ENCODE results near the gene KISS1. TPM values are rescaled to one million over a fixed set of nuclear protein-coding genes. Genes with fewer than 3 reads are reported as not detected.

KISS1 gene
- total RNA-seq, 1 experiment from 2014 or later: not detected

- BruUV-seq (replicated peaks): no TSS peak
- in situ Hi-C loops (cut with HindIII; ENCODE audit: low pct_unique_long_range_greater_than_20kb, low sequenced_read_pairs): no loop called here
These were observed 9.7 kb downstream of the KISS1 start for GRCh38 chr1:204186597-204186996.

GRCh38 chr1:204181116-204181515 is 15.2 kb downstream of the KISS1 start:
- peaks cover 4% of the 10 kb centered on the region; the same call in 1 of the 2 replicates for H3K27me3 ChIP-seq (ENCODE audit: control insufficient read depth, insufficient read depth, low read length)
- no peaks in the 10 kb centered on the region for H3K36me3 ChIP-seq (ENCODE audit: control insufficient read depth, insufficient read depth, low read length)
- no TSS peak for BruUV-seq (replicated peaks)
- no peak for ATAC-seq
- CTCF ChIA-PET: no interaction called here
- intact Hi-C loops (cut with micrococcal nuclease; ENCODE audit: unreplicated experiment): no loop called here
- H3K4me3 ChIP-seq (ENCODE audit: low read depth in 2 of 2, low read length in 2 of 2): no peak overlapping the region
- TF ChIP-seq REST (IDR thresholded peaks at IDR 0.05; ENCODE audit: insufficient read depth in 1 of 2, low read depth in 2 of 2, low read length in 1 of 2): no peak
- TF ChIP-seq TCF7L2 (IDR thresholded peaks at IDR 0.05; ENCODE audit: low read depth, low read length): no peak
- TF ChIP-seq CTCF (IDR thresholded peaks at IDR 0.05): no peak
- no peak for TF ChIP-seq POLR2AphosphoS5 (IDR thresholded peaks at IDR 0.05; ENCODE audit: low read depth, low read length)
- TF ChIP-seq SIN3A (IDR thresholded peaks at IDR 0.05; ENCODE audit: borderline replicate concordance, insufficient read depth, low read depth, low read length): no peak
- H3K27ac ChIP-seq (ENCODE audit: low read length): no peak overlapping the region
- H3K4me1 ChIP-seq (ENCODE audit: control insufficient read depth, insufficient read depth, low read length): no peaks in the 10 kb centered on the region
- POLR2A ChIA-PET: no interaction called here
- in situ Hi-C loops (cut with HindIII; ENCODE audit: low pct_unique_long_range_greater_than_20kb, low sequenced_read_pairs): no loop called here
- DNase-seq (ENCODE audit: low read depth, low spot score): no peak
- H3K9me3 ChIP-seq (ENCODE audit: control insufficient read depth, insufficient read depth, low read depth, low read length): no peaks in the 10 kb centered on the region

More at GRCh38 chr1:204186597-204186996, 9.7 kb downstream of the KISS1 start:
- ATAC-seq: no peak
- TF ChIP-seq POLR2AphosphoS5 (IDR thresholded peaks at IDR 0.05; ENCODE audit: low read depth, low read length) (no peak), SIN3A (IDR thresholded peaks at IDR 0.05; ENCODE audit: borderline replicate concordance, insufficient read depth, low read depth, low read length) (no peak), CTCF (IDR thresholded peaks at IDR 0.05) (no peak), TCF7L2 (IDR thresholded peaks at IDR 0.05; ENCODE audit: low read depth, low read length) (no peak), REST (IDR thresholded peaks at IDR 0.05; ENCODE audit: insufficient read depth in 1 of 2, low read depth in 2 of 2, low read length in 1 of 2) (no peak)
- peaks cover 15% of the 10 kb centered on the region for H3K27me3 ChIP-seq (ENCODE audit: control insufficient read depth, insufficient read depth, low read length)
- no peak overlapping the region for H3K4me3 ChIP-seq (ENCODE audit: low read depth in 2 of 2, low read length in 2 of 2)
- no peaks in the 10 kb centered on the region for H3K9me3 ChIP-seq (ENCODE audit: control insufficient read depth, insufficient read depth, low read depth, low read length)
- intact Hi-C loops (cut with micrococcal nuclease; ENCODE audit: unreplicated experiment): no loop called here
- no peaks in the 10 kb centered on the region for H3K4me1 ChIP-seq (ENCODE audit: control insufficient read depth, insufficient read depth, low read length)
- H3K27ac ChIP-seq (ENCODE audit: low read length): no peak overlapping the region
- ChIA-PET CTCF (no interaction called here), POLR2A (no interaction called here)
- H3K36me3 ChIP-seq (ENCODE audit: control insufficient read depth, insufficient read depth, low read length): no peaks in the 10 kb centered on the region
- DNase-seq (ENCODE audit: low read depth, low spot score): no peak

All from Panc1 (cell line).